Measurements from ENCODE around the gene PDE8A.

Gene PDE8A

GRCh38 chr15:85031086-85031943 is 49.7 kb downstream of the PDE8A start:
- Histone ChIP-seq H3K4me1 (ENCODE audit: low read length) (peaks cover 13% of the 10 kb centered on the region), H3K9me2 (replicated peaks; ENCODE audit: insufficient read depth, low read length) (no peaks in the 10 kb centered on the region), H3K9me3 (replicated peaks; ENCODE audit: insufficient read depth, low read length) (no peaks in the 10 kb centered on the region), H2AFZ (ENCODE audit: low read length) (no peak overlapping the region), H4K20me1 (ENCODE audit: insufficient read depth, low read length) (no peaks in the 10 kb centered on the region), H3K9ac (ENCODE audit: low read length) (no peak overlapping the region), H3K27me3 (replicated peaks; ENCODE audit: insufficient read depth, low read length) (no peaks in the 10 kb centered on the region), H3K36me3 (replicated peaks; ENCODE audit: insufficient read depth, low read length) (no peaks in the 10 kb centered on the region), H3K4me3 (ENCODE audit: low read length) (no peak overlapping the region), H3K79me2 (ENCODE audit: low read length) (0 out of 2 replicates have a peak, but pooled peaks cover under 1% of the 10 kb centered on the region), H3F3A (ENCODE audit: insufficient read depth, low read length) (no peaks in the 10 kb centered on the region), H3K4me2 (ENCODE audit: low read depth, low read length) (no peak overlapping the region), H3K27ac (ENCODE audit: low read length) (no peak overlapping the region)
- no peak for DNase-seq
- no peak for TF ChIP-seq EZH2 (optimal IDR thresholded peaks at IDR 0.05; ENCODE audit: low read depth, low read length)
- TF ChIP-seq EZH2phosphoT487 (IDR thresholded peaks at IDR 0.05; ENCODE audit: low read length) = no peak
- TF ChIP-seq CTCF (IDR thresholded peaks at IDR 0.05; ENCODE audit: low read length) = no peak

GRCh38 chr15:85031944-85032558 is 50.4 kb downstream of the PDE8A start:
- H3K9ac ChIP-seq (ENCODE audit: low read length) = no peak overlapping the region
- no peak overlapping the region for H3K27ac ChIP-seq (ENCODE audit: low read length)
- no peak for DNase-seq
- no peaks in the 10 kb centered on the region for H3K36me3 ChIP-seq (replicated peaks; ENCODE audit: insufficient read depth, low read length)
- H3K4me2 ChIP-seq (ENCODE audit: low read depth, low read length) = no peak overlapping the region
- no peaks in the 10 kb centered on the region for H3F3A ChIP-seq (ENCODE audit: insufficient read depth, low read length)
- H3K9me2 ChIP-seq (replicated peaks; ENCODE audit: insufficient read depth, low read length) = no peaks in the 10 kb centered on the region
- no peak for TF ChIP-seq CTCF (IDR thresholded peaks at IDR 0.05; ENCODE audit: low read length)
- no peak for TF ChIP-seq EZH2 (optimal IDR thresholded peaks at IDR 0.05; ENCODE audit: low read depth, low read length)
- TF ChIP-seq EZH2phosphoT487 (IDR thresholded peaks at IDR 0.05; ENCODE audit: low read length) = no peak
- H3K4me3 ChIP-seq (ENCODE audit: low read length) = no peak overlapping the region
- H3K79me2 ChIP-seq (ENCODE audit: low read length) = no peaks in the 10 kb centered on the region
- no peaks in the 10 kb centered on the region for H3K9me3 ChIP-seq (replicated peaks; ENCODE audit: insufficient read depth, low read length)
- peaks cover 11% of the 10 kb centered on the region for H3K4me1 ChIP-seq (ENCODE audit: low read length)
- no peaks in the 10 kb centered on the region for H4K20me1 ChIP-seq (ENCODE audit: insufficient read depth, low read length)
- no peak overlapping the region for H2AFZ ChIP-seq (ENCODE audit: low read length)
- no peaks in the 10 kb centered on the region for H3K27me3 ChIP-seq (replicated peaks; ENCODE audit: insufficient read depth, low read length)

- no peaks in the 10 kb centered on the region for H3K79me2 ChIP-seq (ENCODE audit: low read length)
- no peak overlapping the region for H2AFZ ChIP-seq (ENCODE audit: low read length)
- no peaks in the 10 kb centered on the region for H4K20me1 ChIP-seq (ENCODE audit: insufficient read depth, low read length)
- H3K4me2 ChIP-seq (ENCODE audit: low read depth, low read length) = no peak overlapping the region
- no peak for DNase-seq
- TF ChIP-seq EZH2 (optimal IDR thresholded peaks at IDR 0.05; ENCODE audit: low read depth, low read length) (no peak), CTCF (IDR thresholded peaks at IDR 0.05; ENCODE audit: low read length) (no peak), EZH2phosphoT487 (IDR thresholded peaks at IDR 0.05; ENCODE audit: low read length) (no peak)
- H3K27me3 ChIP-seq (replicated peaks; ENCODE audit: insufficient read depth, low read length) = no peaks in the 10 kb centered on the region
- H3K9me2 ChIP-seq (replicated peaks; ENCODE audit: insufficient read depth, low read length) = no peaks in the 10 kb centered on the region
- peaks cover 11% of the 10 kb centered on the region for H3K4me1 ChIP-seq (ENCODE audit: low read length)
- no peak overlapping the region for H3K9ac ChIP-seq (ENCODE audit: low read length)
- no peaks in the 10 kb centered on the region for H3K9me3 ChIP-seq (replicated peaks; ENCODE audit: insufficient read depth, low read length)
- no peak overlapping the region for H3K4me3 ChIP-seq (ENCODE audit: low read length)
- H3K36me3 ChIP-seq (replicated peaks; ENCODE audit: insufficient read depth, low read length) = no peaks in the 10 kb centered on the region
- no peak overlapping the region for H3K27ac ChIP-seq (ENCODE audit: low read length)
- H3F3A ChIP-seq (ENCODE audit: insufficient read depth, low read length) = no peaks in the 10 kb centered on the region
Observed at GRCh38 chr15:85033148-85033547, 51.5 kb downstream of the PDE8A start.
